IMR-90 (cell line): ENCODE results near the gene CMAS.

Experiments
- BHLHE40 ChIP-seq: fragments of 150-350 bp; IDR thresholded peaks from 2 replicates; pipeline ENCODE4 v1.6.1; 2016; ENCODE audit warnings: mild to moderate bottlenecking, low read depth, low read length
- CEBPB ChIP-seq: IDR thresholded peaks from 2 replicates; pipeline ENCODE4 v1.6.1; 2012; ENCODE audit warnings: low read depth, low read length, improper control_type of control experiment
- CHD1 ChIP-seq: IDR thresholded peaks from 2 replicates; pipeline ENCODE4 v1.6.1; 2012; ENCODE audit warnings: low read depth, low read length, improper control_type of control experiment
- FOS ChIP-seq: fragments of 150-350 bp; IDR thresholded peaks from 2 replicates; pipeline ENCODE4 v1.6.1; 2016; ENCODE audit warnings: low read depth, low read length
- MXI1 ChIP-seq: IDR thresholded peaks from 2 replicates; pipeline ENCODE4 v1.6.1; 2012; ENCODE audit warnings: low read depth, mild to moderate bottlenecking, low read length, moderate library complexity, borderline replicate concordance
- NFE2L2 ChIP-seq: fragments of 150-350 bp; IDR thresholded peaks from 2 replicates; pipeline ENCODE4 v1.6.1; 2016; ENCODE audit warnings: low read depth, mild to moderate bottlenecking, low read length
- POLR2A ChIP-seq: IDR thresholded peaks from 2 replicates; pipeline ENCODE4 v1.6.1; 2012; ENCODE audit warnings: mild to moderate bottlenecking, low read depth, low read length
- RAD21 ChIP-seq: IDR thresholded peaks from 2 replicates; pipeline ENCODE4 v1.6.1; 2012; ENCODE audit warnings: low read length, improper control_type of control experiment
- RFX5 ChIP-seq: IDR thresholded peaks from 2 replicates; pipeline ENCODE4 v1.8.0; 2012; ENCODE audit warnings: low read depth, mild to moderate bottlenecking, low read length, moderate library complexity
- SMC3 ChIP-seq: fragments of 150-350 bp; IDR thresholded peaks from 2 replicates; pipeline ENCODE4 v1.6.1; 2016; ENCODE audit warnings: low read depth, mild to moderate bottlenecking, antibody characterized with exemption, low read length, moderate library complexity
- TF ChIP-seq, protein P1 (sequence below): conservative IDR thresholded peaks from 2 replicates; pipeline ENCODE4 v1.5.1; 2012; ENCODE audit warnings: mild to moderate bottlenecking, low read depth, low read length, improper control_type of control experiment
- TF ChIP-seq, protein P2 (sequence below): fragments of 150-350 bp; IDR thresholded peaks from 2 replicates; pipeline ENCODE4 v1.6.1; 2017; ENCODE audit warnings: mild to moderate bottlenecking, antibody characterized with exemption, low read length, low read depth
- TF ChIP-seq, protein P3 (sequence below): fragments of 150-350 bp; IDR thresholded peaks from 2 replicates; pipeline ENCODE4 v1.6.1; 2016; ENCODE audit warnings: low read depth, mild to moderate bottlenecking, low read length, moderate library complexity, borderline replicate concordance

DNA sequence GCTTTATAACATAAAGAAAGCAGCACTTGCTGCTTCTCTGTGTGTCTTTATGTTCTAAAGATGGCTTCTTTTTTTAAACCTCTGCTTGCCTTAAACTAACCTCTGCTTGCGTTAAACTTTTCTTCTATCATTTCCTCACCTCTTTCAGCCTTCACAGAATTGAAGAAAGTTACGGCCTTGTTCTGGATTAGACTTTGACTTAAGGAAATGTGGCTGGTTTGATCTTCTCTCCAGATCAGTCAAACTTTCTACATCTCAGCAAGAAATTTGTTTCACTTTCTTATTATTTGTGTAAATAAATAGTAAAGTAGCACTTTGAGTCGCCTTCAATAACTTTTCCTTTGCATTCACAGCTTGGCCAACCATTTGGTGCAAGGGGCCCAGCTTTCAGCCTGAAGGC lies 64.2 kb downstream of the CMAS start:
- TF ChIP-seq, protein P1, sequence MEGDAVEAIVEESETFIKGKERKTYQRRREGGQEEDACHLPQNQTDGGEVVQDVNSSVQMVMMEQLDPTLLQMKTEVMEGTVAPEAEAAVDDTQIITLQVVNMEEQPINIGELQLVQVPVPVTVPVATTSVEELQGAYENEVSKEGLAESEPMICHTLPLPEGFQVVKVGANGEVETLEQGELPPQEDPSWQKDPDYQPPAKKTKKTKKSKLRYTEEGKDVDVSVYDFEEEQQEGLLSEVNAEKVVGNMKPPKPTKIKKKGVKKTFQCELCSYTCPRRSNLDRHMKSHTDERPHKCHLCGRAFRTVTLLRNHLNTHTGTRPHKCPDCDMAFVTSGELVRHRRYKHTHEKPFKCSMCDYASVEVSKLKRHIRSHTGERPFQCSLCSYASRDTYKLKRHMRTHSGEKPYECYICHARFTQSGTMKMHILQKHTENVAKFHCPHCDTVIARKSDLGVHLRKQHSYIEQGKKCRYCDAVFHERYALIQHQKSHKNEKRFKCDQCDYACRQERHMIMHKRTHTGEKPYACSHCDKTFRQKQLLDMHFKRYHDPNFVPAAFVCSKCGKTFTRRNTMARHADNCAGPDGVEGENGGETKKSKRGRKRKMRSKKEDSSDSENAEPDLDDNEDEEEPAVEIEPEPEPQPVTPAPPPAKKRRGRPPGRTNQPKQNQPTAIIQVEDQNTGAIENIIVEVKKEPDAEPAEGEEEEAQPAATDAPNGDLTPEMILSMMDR = no peak
- TF ChIP-seq CEBPB = no peak
- no peak for TF ChIP-seq POLR2A
- no peak for TF ChIP-seq RAD21
- TF ChIP-seq SMC3 = no peak
- TF ChIP-seq NFE2L2 = no peak
- TF ChIP-seq, protein P2, sequence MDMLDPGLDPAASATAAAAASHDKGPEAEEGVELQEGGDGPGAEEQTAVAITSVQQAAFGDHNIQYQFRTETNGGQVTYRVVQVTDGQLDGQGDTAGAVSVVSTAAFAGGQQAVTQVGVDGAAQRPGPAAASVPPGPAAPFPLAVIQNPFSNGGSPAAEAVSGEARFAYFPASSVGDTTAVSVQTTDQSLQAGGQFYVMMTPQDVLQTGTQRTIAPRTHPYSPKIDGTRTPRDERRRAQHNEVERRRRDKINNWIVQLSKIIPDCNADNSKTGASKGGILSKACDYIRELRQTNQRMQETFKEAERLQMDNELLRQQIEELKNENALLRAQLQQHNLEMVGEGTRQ = no peak
- no peak for TF ChIP-seq BHLHE40
- TF ChIP-seq RFX5 = no peak
- TF ChIP-seq, protein P3, sequence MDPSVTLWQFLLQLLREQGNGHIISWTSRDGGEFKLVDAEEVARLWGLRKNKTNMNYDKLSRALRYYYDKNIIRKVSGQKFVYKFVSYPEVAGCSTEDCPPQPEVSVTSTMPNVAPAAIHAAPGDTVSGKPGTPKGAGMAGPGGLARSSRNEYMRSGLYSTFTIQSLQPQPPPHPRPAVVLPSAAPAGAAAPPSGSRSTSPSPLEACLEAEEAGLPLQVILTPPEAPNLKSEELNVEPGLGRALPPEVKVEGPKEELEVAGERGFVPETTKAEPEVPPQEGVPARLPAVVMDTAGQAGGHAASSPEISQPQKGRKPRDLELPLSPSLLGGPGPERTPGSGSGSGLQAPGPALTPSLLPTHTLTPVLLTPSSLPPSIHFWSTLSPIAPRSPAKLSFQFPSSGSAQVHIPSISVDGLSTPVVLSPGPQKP = no peak
- TF ChIP-seq CHD1 = no peak
- TF ChIP-seq FOS = no peak
- no peak for TF ChIP-seq MXI1
